Osteocyte (in vitro differentiated cells): ENCODE measurements around the gene RAMP1. TPM values are rescaled to one million over a fixed set of nuclear protein-coding genes. Genes with fewer than 3 reads are reported as not detected.

Experiments used
- DNase-seq: peaks from one replicate; pipeline ENCODE4 v3.0.0; 2021; ENCODE audit warnings: mixed read lengths; ENCODE audit not compliant: unreplicated experiment; ENCODE audit errors: extremely low spot score
- H3K27ac Mint-ChIP-seq: one replicate; pipeline ENCODE4 v1.8.0; 2021; ENCODE audit warnings: mild to moderate bottlenecking, mixed read lengths; ENCODE audit not compliant: unreplicated experiment
- H3K27me3 Mint-ChIP-seq: one replicate; pipeline ENCODE4 v1.8.0; 2021; ENCODE audit warnings: mixed read lengths; ENCODE audit not compliant: unreplicated experiment
- H3K36me3 Mint-ChIP-seq: one replicate; pipeline ENCODE4 v1.8.0; 2021; ENCODE audit warnings: mixed read lengths; ENCODE audit not compliant: unreplicated experiment
- H3K4me1 Mint-ChIP-seq: one replicate; pipeline ENCODE4 v1.8.0; 2021; ENCODE audit warnings: mixed read lengths; ENCODE audit not compliant: unreplicated experiment
- H3K4me3 Mint-ChIP-seq: one replicate; pipeline ENCODE4 v1.8.0; 2021; ENCODE audit warnings: mild to moderate bottlenecking, moderate library complexity, mixed read lengths; ENCODE audit not compliant: unreplicated experiment
- H3K9me3 Mint-ChIP-seq: one replicate; pipeline ENCODE4 v1.8.0; 2021; ENCODE audit warnings: mixed read lengths; ENCODE audit not compliant: unreplicated experiment
- total RNA-seq: library from RNA; stranded (reverse); gene quantifications from 2 replicates; pipeline ENCODE4 v1.2.1, GENCODE V29; 2021
- TF ChIP-seq, protein P1 (sequence below): fragments of 200-600 bp; sonication (generic); IDR thresholded peaks from 2 replicates; pipeline ENCODE4 v1.5.0; 2021; ENCODE audit warnings: antibody characterized with exemption, mild to moderate bottlenecking, moderate library complexity

RAMP1 gene
- total RNA-seq, 1 donor from 2014 or later, result 93.4 TPM

DNA sequence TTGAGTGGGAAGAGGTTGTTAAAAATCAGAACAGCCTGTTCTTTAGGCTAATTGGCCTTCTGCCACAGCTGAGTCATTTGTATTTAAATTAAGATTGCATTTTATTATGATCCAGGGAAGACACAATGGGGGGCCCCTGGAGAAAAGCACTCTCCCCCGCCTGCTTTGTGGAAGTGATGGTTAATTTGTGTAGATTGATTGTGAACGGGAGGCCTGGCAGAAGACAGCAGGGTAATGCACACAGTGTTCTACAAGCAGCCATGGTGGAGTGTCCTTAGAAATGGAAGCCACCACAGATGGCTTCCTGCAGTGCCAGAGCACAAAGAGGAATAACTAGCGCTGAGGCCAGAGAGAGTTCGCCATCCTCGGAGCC lies 19.6 kb downstream of the RAMP1 start:
- peaks cover 22% of the 10 kb centered on the region for H3K36me3 Mint-ChIP-seq
- peak overlapping the region; percentile 75 for H3K27ac Mint-ChIP-seq
- peaks cover 44% of the 10 kb centered on the region for H3K4me1 Mint-ChIP-seq
- TF ChIP-seq, protein P1, sequence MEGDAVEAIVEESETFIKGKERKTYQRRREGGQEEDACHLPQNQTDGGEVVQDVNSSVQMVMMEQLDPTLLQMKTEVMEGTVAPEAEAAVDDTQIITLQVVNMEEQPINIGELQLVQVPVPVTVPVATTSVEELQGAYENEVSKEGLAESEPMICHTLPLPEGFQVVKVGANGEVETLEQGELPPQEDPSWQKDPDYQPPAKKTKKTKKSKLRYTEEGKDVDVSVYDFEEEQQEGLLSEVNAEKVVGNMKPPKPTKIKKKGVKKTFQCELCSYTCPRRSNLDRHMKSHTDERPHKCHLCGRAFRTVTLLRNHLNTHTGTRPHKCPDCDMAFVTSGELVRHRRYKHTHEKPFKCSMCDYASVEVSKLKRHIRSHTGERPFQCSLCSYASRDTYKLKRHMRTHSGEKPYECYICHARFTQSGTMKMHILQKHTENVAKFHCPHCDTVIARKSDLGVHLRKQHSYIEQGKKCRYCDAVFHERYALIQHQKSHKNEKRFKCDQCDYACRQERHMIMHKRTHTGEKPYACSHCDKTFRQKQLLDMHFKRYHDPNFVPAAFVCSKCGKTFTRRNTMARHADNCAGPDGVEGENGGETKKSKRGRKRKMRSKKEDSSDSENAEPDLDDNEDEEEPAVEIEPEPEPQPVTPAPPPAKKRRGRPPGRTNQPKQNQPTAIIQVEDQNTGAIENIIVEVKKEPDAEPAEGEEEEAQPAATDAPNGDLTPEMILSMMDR, result no peak
- no peaks in the 10 kb centered on the region for H3K27me3 Mint-ChIP-seq
- H3K4me3 Mint-ChIP-seq, result no peak overlapping the region
- no peaks in the 10 kb centered on the region for H3K9me3 Mint-ChIP-seq
- DNase-seq, result no peak

DNA sequence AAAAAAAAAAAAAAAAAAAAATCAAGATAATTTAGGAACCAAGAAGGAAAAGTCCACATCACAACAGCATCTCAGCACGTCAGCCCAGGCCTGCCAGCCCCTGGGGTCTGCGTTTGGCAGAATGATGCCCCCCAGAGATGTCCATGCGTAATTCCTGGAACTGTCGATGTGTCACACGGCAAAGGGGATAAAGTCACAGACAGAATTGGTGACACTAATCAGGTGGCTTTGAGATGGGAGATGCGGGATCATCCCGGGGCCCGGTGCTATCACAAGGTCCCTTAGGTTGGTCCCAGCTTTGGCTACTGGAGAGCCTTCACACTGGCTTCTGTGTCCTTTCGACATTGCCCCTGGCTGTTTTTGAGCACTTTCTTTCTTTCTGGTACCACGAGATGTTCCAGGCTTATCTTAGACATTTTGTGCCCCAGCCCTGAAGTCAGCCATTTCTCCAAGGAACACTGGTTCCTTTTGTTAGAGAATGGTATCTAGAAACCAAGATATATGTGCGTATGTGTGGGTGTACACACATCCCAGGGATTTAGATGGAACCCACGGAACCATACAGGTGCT lies 20.7 kb downstream of the RAMP1 start:
- no peak for DNase-seq
- Mint-ChIP-seq H3K27me3 (no peaks in the 10 kb centered on the region), H3K36me3 (peaks cover 22% of the 10 kb centered on the region), H3K4me3 (no peak overlapping the region), H3K27ac (peak overlapping the region; percentile 3), H3K9me3 (no peaks in the 10 kb centered on the region), H3K4me1 (peaks cover 44% of the 10 kb centered on the region)
- TF ChIP-seq, protein P1, result no peak

DNA sequence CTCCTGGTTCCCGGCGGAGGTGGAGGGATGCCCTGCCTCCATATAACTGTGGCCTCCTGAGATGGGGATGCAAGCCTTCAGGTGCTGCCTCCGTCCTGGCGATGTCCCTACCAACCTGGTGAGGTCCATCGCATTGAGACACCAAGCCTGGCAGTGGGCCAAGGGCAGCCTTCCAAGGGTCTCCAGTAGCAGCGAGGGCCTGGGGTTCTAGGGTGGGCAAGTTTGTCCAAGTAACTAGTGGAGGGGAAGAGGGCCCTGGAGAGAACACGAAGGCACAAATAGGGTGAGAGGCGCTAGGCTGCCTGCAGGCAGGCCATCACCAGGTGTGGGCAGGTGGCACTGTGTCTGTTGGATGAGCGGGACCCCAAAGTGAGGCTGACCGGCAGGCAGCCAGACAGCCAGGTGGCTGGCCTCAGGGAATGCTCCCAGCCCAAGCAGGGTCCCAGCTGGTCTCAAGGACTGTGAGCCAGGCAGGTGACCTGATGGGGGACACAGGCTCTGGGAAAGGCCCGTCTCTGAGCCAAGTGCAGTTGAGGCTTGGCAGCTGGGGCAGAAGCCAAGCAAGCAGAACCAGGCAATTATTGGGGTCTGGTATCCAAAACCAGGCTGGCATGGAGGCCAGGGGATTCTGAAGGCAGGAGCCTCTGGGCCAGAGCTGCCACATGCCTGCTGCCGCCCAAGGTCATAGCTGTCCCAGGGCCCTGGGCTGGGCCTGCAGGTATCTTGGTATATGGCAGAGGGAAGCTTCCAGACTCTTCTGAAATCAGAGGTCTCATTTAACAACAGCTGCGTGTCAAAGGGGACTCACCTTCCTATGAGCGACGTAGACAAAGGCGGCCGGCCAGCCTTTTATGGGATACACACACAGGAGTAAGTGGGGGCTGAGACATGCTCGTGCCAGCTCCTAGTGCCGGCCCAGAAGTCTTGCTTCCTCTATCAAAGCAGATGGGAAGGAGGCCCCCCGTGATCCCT lies 23.4 kb downstream of the RAMP1 start:
- Mint-ChIP-seq H3K27ac (no peak overlapping the region), H3K9me3 (no peaks in the 10 kb centered on the region)

DNA sequence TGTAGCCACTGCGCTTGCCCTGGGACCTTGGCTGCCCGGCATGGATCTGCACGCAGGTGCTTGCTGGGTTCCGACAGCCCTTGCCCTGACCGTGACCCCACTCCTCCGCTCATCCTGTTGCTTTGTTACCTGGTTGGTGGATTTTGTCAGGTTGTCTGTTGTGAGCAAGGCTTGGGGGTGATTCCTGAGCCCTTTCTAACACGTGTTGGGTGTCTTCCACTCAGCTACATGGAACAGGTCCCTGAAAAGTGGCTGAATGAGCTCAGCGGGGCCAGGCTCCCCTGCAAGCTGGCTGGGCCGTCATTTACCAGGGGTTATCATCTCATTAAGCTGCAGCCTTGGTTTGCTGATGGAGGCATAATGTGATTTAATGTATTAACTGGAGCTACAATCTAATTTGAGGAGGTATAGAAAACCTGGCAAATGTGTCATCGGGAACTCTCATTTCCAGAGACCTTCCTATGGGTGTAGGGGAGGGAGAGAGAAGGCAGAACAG lies 24.6 kb downstream of the RAMP1 start:
- no peak overlapping the region for H3K4me3 Mint-ChIP-seq
- peaks cover 54% of the 10 kb centered on the region for H3K4me1 Mint-ChIP-seq
- H3K27ac Mint-ChIP-seq, result peak overlapping the region; percentile 85
- TF ChIP-seq, protein P1, result no peak
- H3K27me3 Mint-ChIP-seq, result no peaks in the 10 kb centered on the region
- H3K9me3 Mint-ChIP-seq, result no peaks in the 10 kb centered on the region
- peaks cover 22% of the 10 kb centered on the region for H3K36me3 Mint-ChIP-seq
- DNase-seq, result no peak

More for the DNA sequence above, 23.4 kb downstream of the RAMP1 start:
- Mint-ChIP-seq H3K4me1 (peaks cover 48% of the 10 kb centered on the region), H3K36me3 (peaks cover 22% of the 10 kb centered on the region), H3K4me3 (no peak overlapping the region), H3K27me3 (no peaks in the 10 kb centered on the region)
- no peak for DNase-seq
- TF ChIP-seq, protein P1, result no peak

DNA sequence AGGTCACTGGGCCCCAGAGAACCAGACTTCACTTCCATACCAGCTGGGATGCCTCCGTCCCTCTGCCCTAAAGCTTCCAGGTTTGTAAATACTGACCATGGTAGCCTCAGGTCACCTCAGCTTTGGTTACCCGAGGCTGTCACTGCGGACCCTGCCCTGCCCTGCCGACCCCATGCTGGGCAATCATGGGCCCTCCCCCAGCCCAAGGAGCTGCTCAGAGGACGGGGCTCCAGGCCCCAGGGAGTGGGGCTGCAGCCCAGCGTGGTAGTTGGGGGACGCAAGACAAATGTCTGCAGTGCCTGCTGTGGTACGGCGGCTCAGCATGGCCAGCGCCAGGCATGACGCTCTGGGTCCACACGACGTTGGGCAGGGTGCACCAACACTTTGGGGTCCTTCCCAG lies 25.3 kb downstream of the RAMP1 start:
- H3K36me3 Mint-ChIP-seq, result peaks cover 22% of the 10 kb centered on the region
- peaks cover 57% of the 10 kb centered on the region for H3K4me1 Mint-ChIP-seq
- TF ChIP-seq, protein P1, result no peak
- H3K27ac Mint-ChIP-seq, result peak overlapping the region; percentile 85
- no peak for DNase-seq
- H3K27me3 Mint-ChIP-seq, result no peaks in the 10 kb centered on the region
- H3K9me3 Mint-ChIP-seq, result no peaks in the 10 kb centered on the region
- no peak overlapping the region for H3K4me3 Mint-ChIP-seq
